ENCODE results near the gene HDHD2.

The HDHD2 gene

GRCh38 chr18:47149457-47150028 is 757 bp downstream of the HDHD2 start:
- no peak for DNase-seq (ENCODE audit: low spot score)
- in situ Hi-C loops (cut with MboI; ENCODE audit: low sequenced_read_pairs, unreplicated experiment), result no loop called here
- no peak for TF ChIP-seq CTCF (IDR thresholded peaks at IDR 0.05; ENCODE audit: borderline replicate concordance, control extremely low read depth, extremely low read depth, insufficient read depth, missing control alignments)

GRCh38 chr18:47146206-47146605 is 4.1 kb downstream of the HDHD2 start:
- in situ Hi-C loops (cut with MboI; ENCODE audit: low sequenced_read_pairs, unreplicated experiment), result no loop called here
- DNase-seq (ENCODE audit: low spot score), result no peak
- TF ChIP-seq CTCF (IDR thresholded peaks at IDR 0.05; ENCODE audit: borderline replicate concordance, control extremely low read depth, extremely low read depth, insufficient read depth, missing control alignments), result no peak

GRCh38 chr18:47143899-47144485 is 6.3 kb downstream of the HDHD2 start:
- DNase-seq (ENCODE audit: low spot score), result no peak
- TF ChIP-seq CTCF (IDR thresholded peaks at IDR 0.05; ENCODE audit: borderline replicate concordance, control extremely low read depth, extremely low read depth, insufficient read depth, missing control alignments), result no peak
- in situ Hi-C loops (cut with MboI; ENCODE audit: low sequenced_read_pairs, unreplicated experiment), result no loop called here

DNA sequence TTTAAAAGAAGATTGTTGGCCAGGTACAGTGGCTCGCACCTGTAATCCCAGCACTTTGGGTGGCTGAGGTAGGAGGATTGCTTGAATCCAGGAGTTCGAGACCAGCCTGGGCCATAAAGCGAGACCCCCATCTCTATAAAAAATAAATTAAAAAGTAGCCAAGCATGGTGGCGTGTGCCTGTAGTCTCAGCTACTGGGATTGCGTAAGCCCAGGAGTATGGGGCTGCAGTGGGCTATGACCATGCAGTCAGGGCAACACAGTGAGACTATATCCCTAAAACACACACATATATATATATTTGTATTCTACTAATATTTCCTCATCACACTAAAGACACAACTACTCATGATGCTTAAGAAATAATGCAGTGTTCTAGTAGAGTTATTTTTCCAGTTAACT is 7.1 kb downstream of the HDHD2 start:
- in situ Hi-C loops (cut with MboI; ENCODE audit: low sequenced_read_pairs, unreplicated experiment), result no loop called here
- DNase-seq (ENCODE audit: low spot score), result no peak
- no peak for TF ChIP-seq CTCF (IDR thresholded peaks at IDR 0.05; ENCODE audit: borderline replicate concordance, control extremely low read depth, extremely low read depth, insufficient read depth, missing control alignments)

- in situ Hi-C loops (cut with MboI; ENCODE audit: low sequenced_read_pairs, unreplicated experiment), result no loop called here
- DNase-seq (ENCODE audit: low spot score), result no peak
- no peak for TF ChIP-seq CTCF (IDR thresholded peaks at IDR 0.05; ENCODE audit: borderline replicate concordance, control extremely low read depth, extremely low read depth, insufficient read depth, missing control alignments)
Measured at GRCh38 chr18:47141289-47141688, 9.0 kb downstream of the HDHD2 start.

- no peak for DNase-seq (ENCODE audit: low spot score)
- TF ChIP-seq CTCF (IDR thresholded peaks at IDR 0.05; ENCODE audit: borderline replicate concordance, control extremely low read depth, extremely low read depth, insufficient read depth, missing control alignments), result no peak
- in situ Hi-C loops (cut with MboI; ENCODE audit: low sequenced_read_pairs, unreplicated experiment), result no loop called here
Measured at GRCh38 chr18:47121146-47121545, 29.2 kb downstream of the HDHD2 start.

Measured in GM13976 (cell line).